NCI-H146 treated with DMSO at 0.1 percent for 48 hours (cell line): ENCODE results near the gene ABHD16B.

Experiments used
- DNase-seq: peaks from one replicate; lab custom pipeline; 2025; ENCODE audit not compliant: unreplicated experiment; lab: John Stamatoyannopoulos, UW

ABHD16B gene

DNA sequence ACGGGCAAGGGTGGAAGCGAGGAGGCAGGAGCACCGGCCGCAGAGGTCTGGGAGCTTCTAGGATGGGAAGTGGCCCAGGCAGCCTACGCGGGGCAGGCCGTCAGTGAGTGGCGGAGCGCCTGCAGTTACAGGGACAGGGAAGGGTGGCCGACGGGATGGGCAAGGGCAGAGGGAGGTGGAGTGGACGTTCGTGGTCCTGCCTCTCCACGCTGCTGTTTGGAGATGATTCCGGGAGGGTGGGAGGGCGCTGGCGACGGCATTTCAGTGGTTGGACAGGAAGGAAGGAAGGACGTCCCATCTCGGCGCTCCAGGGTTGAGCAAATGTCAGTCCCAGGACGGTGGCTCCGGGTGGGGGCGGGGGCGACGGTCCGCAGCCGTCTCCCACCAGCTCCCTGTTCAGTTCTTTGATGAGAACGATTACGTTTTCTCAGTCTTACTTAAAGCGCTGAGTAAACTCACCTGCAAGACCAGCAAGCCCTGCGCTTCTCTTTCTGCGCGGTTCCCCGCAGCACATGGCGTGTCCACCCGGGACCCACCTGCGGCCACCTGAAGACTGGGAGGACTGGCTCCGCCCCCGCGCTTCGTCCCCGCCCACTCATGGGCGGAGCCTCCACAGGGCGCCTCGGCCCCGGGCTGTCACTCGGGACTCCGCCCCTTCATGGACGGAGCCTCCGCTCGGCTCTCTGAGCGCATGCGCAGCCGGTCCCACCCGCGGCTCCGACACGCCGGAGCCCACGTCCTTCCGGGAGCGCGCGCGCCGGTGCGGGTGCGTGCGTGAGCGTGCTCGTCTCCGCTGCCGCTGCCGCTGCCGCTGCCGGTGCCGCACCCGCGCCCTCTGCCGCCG, 33.3 kb downstream of the ABHD16B start, which contains the start of gene DNAJC5:
DNAJC5 (plus strand) TSS at position 769 of the 844 bp plus-strand sequence. CDS start 33,220 bp downstream, outside the sequence.
- DNase-seq, result peak; percentile 85

DNA sequence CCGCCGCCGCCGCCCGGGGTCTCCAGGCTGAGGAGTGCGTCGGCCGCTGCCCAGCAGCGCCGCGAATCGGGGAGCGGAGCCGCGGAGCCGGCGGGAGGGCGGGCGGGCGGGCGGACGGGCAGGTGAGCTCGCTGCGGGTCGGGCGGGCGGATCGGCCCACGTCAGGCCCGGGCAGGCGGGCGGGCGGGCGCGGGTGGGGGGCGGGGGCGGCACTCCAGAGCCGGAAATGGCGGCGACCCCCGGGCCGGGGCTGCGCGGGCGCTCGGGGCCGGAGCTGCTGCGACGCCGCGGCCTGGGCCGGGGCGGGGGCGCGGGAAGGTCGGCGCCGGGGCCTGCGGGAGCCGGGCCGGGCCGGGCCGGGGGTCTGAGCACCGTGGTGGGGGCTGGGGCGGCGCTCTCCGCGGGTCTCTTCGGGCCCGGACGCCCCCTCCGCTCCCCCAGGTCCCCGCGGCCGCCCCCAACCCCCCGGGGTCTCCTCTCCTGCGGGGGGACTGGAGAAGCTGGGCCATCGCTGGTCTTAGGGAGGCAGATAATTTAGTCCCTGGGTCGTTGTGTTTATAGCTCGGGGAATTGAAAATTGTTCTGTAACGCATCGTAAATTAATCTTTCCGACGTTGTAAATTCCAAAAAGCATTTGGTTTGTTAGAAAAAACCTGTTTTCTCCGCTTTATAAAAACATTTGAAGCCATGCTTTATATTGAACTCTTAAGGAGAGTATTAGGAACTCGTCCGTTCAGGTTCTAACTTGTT, 34.1 kb downstream of the ABHD16B start:
- DNase-seq, result peak; percentile 17

DNA sequence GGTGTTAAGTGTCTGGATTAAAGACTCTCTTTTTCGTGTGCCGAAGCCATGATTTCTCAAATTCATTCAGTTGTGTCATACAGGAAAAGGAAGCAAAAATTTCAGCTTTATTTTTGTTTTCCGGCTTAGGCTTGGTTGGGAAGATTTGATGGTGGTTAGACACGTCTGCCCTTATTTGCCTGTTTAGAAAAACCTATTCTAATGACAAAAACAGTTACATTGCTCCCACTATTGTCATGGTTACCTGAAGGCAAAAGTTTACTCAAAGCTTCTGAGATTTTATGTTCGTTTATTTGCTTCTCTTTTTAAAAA, 34.6 kb downstream of the ABHD16B start:
- no peak for DNase-seq

DNA sequence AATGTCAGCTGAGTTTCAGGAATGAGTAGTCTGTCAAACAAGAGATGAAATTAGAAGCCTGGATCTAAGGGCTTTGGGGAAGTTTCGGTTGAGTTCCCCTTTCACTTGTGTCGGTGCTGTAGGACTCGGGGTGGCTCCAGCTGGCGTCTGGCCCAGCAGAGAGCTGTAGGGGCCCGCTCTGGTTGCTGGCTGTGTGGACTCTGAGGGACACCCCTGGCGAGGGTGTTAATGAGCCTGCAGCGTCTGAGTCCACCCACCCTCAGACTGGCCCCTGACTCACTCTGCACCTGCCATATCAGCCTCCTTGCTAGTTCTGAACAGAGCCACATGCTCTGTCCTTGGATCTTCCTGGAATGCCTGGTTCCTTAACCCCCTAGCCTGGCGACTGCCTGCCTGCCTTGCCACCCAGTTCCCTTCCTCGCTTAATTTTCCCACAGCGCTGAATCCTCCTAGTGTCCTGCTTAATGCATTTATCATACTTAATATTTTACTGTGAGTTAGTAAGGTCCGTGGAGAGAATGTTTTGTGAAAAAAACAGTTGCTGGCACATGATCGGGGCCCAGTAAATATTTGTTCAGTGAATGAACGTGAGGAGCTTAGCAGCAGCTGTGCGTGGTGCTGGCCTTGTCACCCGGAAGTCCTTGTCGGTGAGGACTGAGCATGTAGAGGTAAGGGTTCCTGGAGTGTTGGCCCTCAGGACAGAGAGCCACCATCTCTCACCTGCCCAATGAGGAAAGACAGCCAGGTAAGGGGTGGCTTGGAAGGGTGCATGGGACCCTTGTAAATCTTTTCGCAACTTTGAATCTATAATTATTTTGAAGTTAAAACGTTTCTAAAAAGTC, 35.2 kb downstream of the ABHD16B start:
- peak; percentile 49 for DNase-seq

DNA sequence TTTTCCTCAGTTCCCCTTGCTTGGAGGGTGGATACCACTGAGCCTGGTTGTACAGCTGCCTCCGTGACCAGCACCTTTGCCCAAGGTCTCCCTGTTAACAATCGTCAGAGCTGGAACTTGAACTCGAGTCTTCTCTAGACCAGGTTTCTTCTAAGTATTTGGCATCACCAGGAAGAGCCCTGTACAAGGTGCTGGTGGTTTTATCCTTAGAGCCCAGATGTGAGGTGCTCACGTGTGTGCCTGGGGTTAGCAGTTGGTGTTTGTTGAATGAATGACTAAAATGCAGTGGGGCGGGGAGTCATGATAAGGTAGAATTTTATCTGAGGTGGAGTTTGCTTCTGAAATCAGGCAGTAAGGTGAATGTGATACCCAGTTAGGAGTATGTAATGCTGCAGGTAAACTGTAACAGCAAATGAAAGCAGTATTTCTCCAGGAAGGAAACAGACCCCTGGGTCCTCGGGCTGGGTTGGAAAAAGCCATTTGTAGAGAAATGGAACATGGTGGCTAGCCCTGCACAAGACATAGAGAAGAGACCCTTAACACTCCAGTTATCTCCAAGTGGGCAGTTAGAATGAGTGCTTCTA, 36.8 kb downstream of the ABHD16B start:
- DNase-seq, result no peak

DNA sequence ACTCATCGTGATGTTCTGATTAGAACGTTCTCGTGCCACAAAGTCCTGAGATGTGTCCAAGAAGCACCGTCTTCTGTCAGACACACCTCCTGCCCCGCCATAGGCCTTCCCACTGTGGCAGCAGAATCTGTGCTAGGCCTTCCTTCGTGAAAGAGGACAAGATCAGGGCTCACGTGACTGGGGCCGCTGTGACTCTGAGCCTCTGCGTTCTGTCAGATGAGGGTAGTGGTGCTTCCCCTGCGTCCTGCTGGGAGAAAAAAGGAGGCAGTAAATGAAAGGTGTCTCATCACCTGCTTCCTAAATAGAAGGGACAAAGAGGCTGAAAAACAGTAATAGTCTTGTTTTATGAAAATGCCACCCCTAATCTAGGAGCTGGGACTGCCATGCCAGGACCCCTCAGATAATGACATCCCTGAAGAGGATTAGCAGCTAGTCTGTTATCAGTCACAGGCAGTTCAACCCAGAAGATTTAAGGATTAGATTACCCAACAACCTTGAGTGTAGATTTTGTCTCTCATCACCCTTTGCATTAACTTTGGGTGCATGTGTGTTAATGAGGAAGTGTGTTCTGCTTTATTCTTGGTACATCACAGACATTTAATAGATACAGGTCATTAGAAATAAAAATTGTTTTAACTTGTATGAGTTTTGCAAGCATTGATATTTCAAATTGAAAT, 37.7 kb downstream of the ABHD16B start:
- no peak for DNase-seq

DNA sequence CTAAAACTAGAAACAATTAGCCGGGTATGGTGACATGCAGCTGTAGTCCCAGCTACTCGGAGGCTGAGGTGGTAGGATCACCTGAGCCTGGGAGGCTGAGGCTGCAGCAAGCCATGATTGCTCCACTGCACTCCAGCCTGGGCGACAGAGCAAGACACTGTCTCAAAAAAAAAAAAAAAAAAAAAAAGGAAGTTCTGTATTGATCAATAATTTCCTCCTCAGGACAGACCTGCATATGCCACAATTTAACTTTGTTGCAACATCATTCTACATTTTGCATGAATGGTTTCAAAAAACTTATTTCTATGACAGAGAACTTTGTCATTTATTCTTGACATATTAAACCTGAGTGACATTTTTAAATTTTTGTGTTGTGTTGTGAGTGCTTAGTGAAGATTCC, 39.1 kb downstream of the ABHD16B start:
- no peak for DNase-seq

DNA sequence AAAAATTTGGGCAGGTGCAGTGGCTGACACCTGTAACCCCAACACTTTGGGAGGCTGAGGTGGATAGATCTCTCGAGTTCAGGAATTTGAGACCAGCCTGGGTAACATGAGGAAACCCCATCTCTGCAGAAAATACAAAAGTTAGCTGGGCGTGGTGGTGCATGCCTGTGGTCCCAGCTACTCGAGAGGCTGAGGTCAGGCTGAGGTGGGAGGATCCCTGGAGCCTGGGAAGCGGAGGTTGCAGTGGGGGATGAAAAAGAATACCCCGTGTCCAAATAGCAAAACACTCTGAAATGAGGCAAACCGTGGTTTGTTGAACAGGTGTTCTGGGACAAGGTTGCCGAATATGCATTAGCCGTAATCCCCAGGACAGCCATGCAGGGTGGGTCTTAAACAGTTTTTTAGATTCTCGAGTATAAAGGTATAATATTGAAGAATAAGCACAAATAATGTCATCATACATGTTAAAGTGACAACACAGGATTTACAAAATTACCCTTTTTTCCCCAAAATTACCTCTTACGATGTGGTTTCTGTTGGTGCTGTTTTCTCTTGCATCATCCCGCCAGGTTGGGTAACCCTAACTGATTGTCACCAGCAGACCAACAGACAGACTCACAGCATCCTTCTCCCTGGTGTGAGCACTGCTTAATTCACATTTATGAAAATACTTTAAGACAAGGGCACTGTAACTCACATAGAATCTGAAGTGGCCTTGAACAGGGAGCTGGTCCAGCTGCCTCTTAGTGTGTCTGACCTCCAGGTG, 42.7 kb downstream of the ABHD16B start:
- DNase-seq, result no peak

DNA sequence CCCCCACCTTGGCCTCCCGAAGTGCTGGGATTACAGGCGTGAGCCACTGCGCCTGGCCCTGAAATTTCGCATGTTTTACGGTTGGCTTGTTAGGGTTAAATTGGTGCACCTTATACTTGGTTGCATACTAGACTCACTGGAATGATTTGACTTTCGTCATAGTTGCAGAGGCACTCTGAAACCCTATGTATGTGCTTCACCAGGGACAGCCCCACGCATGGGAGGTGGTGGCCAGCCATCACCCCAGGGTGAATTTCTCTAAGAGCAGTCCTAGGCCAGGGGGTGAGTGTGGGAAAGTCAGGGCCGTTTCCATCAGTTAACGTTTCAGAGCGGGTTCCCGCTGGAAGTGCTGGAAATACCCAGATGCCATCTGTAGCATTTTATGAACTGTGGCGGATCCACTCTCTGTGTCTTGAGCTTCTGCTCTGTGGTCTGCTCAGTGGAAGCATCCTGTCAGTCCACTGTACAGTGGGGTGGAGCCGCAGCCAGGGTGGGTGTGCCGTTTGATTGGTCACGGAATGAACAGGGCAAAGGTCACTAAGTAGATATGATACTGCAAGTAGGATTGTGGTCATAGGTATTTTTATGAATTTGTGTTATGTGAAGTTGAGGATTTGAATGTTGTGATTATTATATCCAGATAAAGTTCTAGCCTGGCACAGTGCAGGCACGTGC, 46.8 kb downstream of the ABHD16B start:
- no peak for DNase-seq

DNA sequence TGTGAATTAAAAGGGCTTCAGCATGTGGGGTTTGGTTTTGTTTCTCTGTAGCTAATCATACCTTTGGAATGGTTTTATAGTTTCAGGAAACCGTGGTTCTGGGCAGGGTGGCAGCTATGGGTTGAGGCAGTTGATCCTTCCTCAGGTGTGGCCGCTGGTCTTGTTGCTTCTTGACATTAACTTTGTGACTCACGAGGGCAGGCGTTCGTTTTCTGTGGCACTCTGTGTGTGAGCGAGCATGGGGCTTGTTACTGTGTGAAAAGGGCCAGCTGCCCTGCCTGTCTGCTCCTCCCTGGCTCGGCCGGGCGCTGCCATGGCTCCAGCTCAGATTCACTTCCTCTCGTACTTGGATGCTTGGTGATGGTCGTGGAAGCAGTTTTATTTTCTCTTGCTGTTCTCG, 49.9 kb downstream of the ABHD16B start:
- DNase-seq, result no peak
